IMR-90 (cell line): Measurements from ENCODE around the gene ABHD2. TPM values are rescaled to one million over a fixed set of nuclear protein-coding genes. Genes with fewer than 3 reads are reported as not detected.
A peak's percentile ranks its signal among the peaks of the same experiment; 100 is the strongest.

Experiments
- ATAC-seq: fragments of 200-7000 bp; cut with Tn5 transposase; 2 replicates; pipeline ENCODE4 v1.9.1; 2020; ENCODE audit warnings: low read depth, mild to moderate bottlenecking, moderate library complexity
- BruUV-seq: library from RNA; stranded (reverse); fragments of 400-500 nt; replicated peaks from 2 replicates; lab custom pipeline; 2021; lab: Mats Ljungman, UMichigan
- CTCF ChIA-PET: fragments of 300-600 bp; formaldehyde crosslinking; extraction: SDS; loops from one replicate; lab custom pipeline; 2021; ENCODE audit warnings: antibody characterized with exemption; lab: Yijun Ruan, JAX
- POLR2A ChIA-PET: fragments of 300-600 bp; sonication (Branson Sonifier 250); formaldehyde crosslinking; loops from one replicate; lab custom pipeline; 2022; ENCODE audit warnings: antibody characterized with exemption; ENCODE audit not compliant: unreplicated experiment; lab: Charles Lee
- DNase-seq: peaks from one replicate; pipeline ENCODE4 v3.0.0; 2013
- H2AFZ ChIP-seq: replicated peaks from 2 replicates; pipeline ENCODE3; 2013; ENCODE audit warnings: low read length, mild to moderate bottlenecking; ENCODE audit not compliant: poor library complexity
- H2AK5ac ChIP-seq: 2 replicates; pipeline ENCODE4 v1.6.1; 2013; ENCODE audit warnings: low read depth, low read length, inconsistent platforms
- H2AK9ac ChIP-seq: replicated peaks from 2 replicates; pipeline ENCODE3; 2013; ENCODE audit warnings: mild to moderate bottlenecking, low read depth, low read length, moderate library complexity; ENCODE audit not compliant: poor library complexity
- H2BK120ac ChIP-seq: 2 replicates; pipeline ENCODE4 v1.6.1; 2013; ENCODE audit warnings: low read depth, low read length, inconsistent platforms
- H2BK15ac ChIP-seq: 3 replicates; pipeline ENCODE4 v1.6.1; 2013; ENCODE audit warnings: low read depth, low read length, inconsistent platforms
- H2BK20ac ChIP-seq: 2 replicates; pipeline ENCODE4 v1.6.1; 2013; ENCODE audit warnings: low read depth, mild to moderate bottlenecking, inconsistent platforms, low read length, moderate library complexity
- H2BK5ac ChIP-seq: 2 replicates; pipeline ENCODE4 v1.6.1; 2013; ENCODE audit warnings: mild to moderate bottlenecking, low read depth, low read length, inconsistent platforms; ENCODE audit not compliant: poor library complexity, severe bottlenecking
- H3K14ac ChIP-seq: replicated peaks from 2 replicates; pipeline ENCODE4 v1.6.1; 2013; ENCODE audit warnings: low read depth, low read length, inconsistent platforms
- H3K18ac ChIP-seq: 2 replicates; pipeline ENCODE4 v1.6.1; 2013; ENCODE audit warnings: low read depth, low read length, control low read depth
- H3K23ac ChIP-seq: 2 replicates; pipeline ENCODE4 v1.6.1; 2013; ENCODE audit warnings: low read depth, low read length, inconsistent platforms
- H3K27ac ChIP-seq: 2 replicates; pipeline ENCODE4 v1.5.1; 2013; ENCODE audit warnings: mild to moderate bottlenecking, control low read depth, low read length; ENCODE audit not compliant: insufficient read depth
- H3K27me3 ChIP-seq: 2 replicates; pipeline ENCODE4 v1.6.1; 2013; ENCODE audit warnings: low read length; ENCODE audit not compliant: control insufficient read depth, insufficient read depth
- H3K36me3 ChIP-seq: 2 replicates; pipeline ENCODE4 v1.6.1; 2013; ENCODE audit warnings: low read length, mixed read lengths; ENCODE audit not compliant: control insufficient read depth, insufficient read depth
- H3K4ac ChIP-seq: 2 replicates; pipeline ENCODE4 v1.6.1; 2013; ENCODE audit warnings: low read depth, low read length, inconsistent platforms
- H3K4me1 ChIP-seq: 2 replicates; pipeline ENCODE4 v1.6.1; 2013; ENCODE audit warnings: low read length, mixed read lengths; ENCODE audit not compliant: control insufficient read depth, insufficient read depth
- H3K4me2 ChIP-seq: 2 replicates; pipeline ENCODE4 v1.6.1; 2013; ENCODE audit warnings: low read depth, mild to moderate bottlenecking, control low read depth, low read length, moderate library complexity
- H3K4me3 ChIP-seq: 2 replicates; pipeline ENCODE4 v1.5.1; 2013; ENCODE audit warnings: low read depth, mild to moderate bottlenecking, control low read depth, low read length, moderate library complexity; ENCODE audit not compliant: insufficient read depth
- H3K56ac ChIP-seq: 2 replicates; pipeline ENCODE4 v1.6.1; 2013; ENCODE audit warnings: low read length, inconsistent platforms; ENCODE audit not compliant: insufficient read depth; ENCODE audit errors: extremely low read depth
- H3K79me1 ChIP-seq, 2 experiments: 2 replicates each; pipeline ENCODE4 v1.6.1; 2013; ENCODE audit warnings: low read length in 2 of 2, inconsistent platforms in 1 of 2, low read depth in 1 of 2
- H3K9ac ChIP-seq: 2 replicates; pipeline ENCODE4 v1.6.1; 2013; ENCODE audit warnings: low read depth, low read length, control low read depth
- H3K9me1 ChIP-seq: 2 replicates; pipeline ENCODE4 v1.6.1; 2013; ENCODE audit warnings: low read length, inconsistent platforms; ENCODE audit not compliant: insufficient read depth
- H3K9me3 ChIP-seq: 2 replicates; pipeline ENCODE4 v1.6.1; 2013; ENCODE audit warnings: low read length; ENCODE audit not compliant: control insufficient read depth, insufficient read depth
- H4K20me1 ChIP-seq: 2 replicates; pipeline ENCODE4 v1.6.1; 2013; ENCODE audit warnings: low read length, inconsistent platforms; ENCODE audit not compliant: insufficient read depth
- H4K5ac ChIP-seq: 2 replicates; pipeline ENCODE4 v1.6.1; 2013; ENCODE audit warnings: mild to moderate bottlenecking, low read depth, low read length, control low read depth
- H4K8ac ChIP-seq, 2 experiments: 2 replicates each; pipeline ENCODE4 v1.6.1; 2013; ENCODE audit warnings: low read depth in 2 of 2, low read length in 2 of 2, control low read depth in 1 of 2, inconsistent platforms in 1 of 2
- H4K91ac ChIP-seq: 2 replicates; pipeline ENCODE4 v1.6.1; 2013; ENCODE audit warnings: low read depth, low read length, inconsistent platforms; ENCODE audit not compliant: insufficient read depth
- BHLHE40 ChIP-seq: fragments of 150-350 bp; IDR thresholded peaks from 2 replicates; pipeline ENCODE4 v1.6.1; 2016; ENCODE audit warnings: mild to moderate bottlenecking, low read depth, low read length
- CEBPB ChIP-seq: IDR thresholded peaks from 2 replicates; pipeline ENCODE4 v1.6.1; 2012; ENCODE audit warnings: low read depth, low read length, improper control_type of control experiment
- CHD1 ChIP-seq: IDR thresholded peaks from 2 replicates; pipeline ENCODE4 v1.6.1; 2012; ENCODE audit warnings: low read depth, low read length, improper control_type of control experiment
- FOS ChIP-seq: fragments of 150-350 bp; IDR thresholded peaks from 2 replicates; pipeline ENCODE4 v1.6.1; 2016; ENCODE audit warnings: low read depth, low read length
- MXI1 ChIP-seq: IDR thresholded peaks from 2 replicates; pipeline ENCODE4 v1.6.1; 2012; ENCODE audit warnings: low read depth, mild to moderate bottlenecking, low read length, moderate library complexity, borderline replicate concordance
- NFE2L2 ChIP-seq: fragments of 150-350 bp; IDR thresholded peaks from 2 replicates; pipeline ENCODE4 v1.6.1; 2016; ENCODE audit warnings: low read depth, mild to moderate bottlenecking, low read length
- RCOR1 ChIP-seq: IDR thresholded peaks from 2 replicates; pipeline ENCODE4 v1.6.1; 2012; ENCODE audit warnings: mild to moderate bottlenecking, low read length, improper control_type of control experiment; ENCODE audit not compliant: insufficient replicate concordance
- RFX5 ChIP-seq: IDR thresholded peaks from 2 replicates; pipeline ENCODE4 v1.8.0; 2012; ENCODE audit warnings: low read depth, mild to moderate bottlenecking, low read length, moderate library complexity
- SMC3 ChIP-seq: fragments of 150-350 bp; IDR thresholded peaks from 2 replicates; pipeline ENCODE4 v1.6.1; 2016; ENCODE audit warnings: low read depth, mild to moderate bottlenecking, antibody characterized with exemption, low read length, moderate library complexity
- WGBS, 2 experiments: methylation state at CpG; one replicate each; pipeline versions ENCODE4 v1.1.5 to v1.1.7; 2013; ENCODE audit warnings: missing lambda C conversion rate in 2 of 2; ENCODE audit not compliant: insufficient read length in 1 of 2; ENCODE audit errors: extremely low coverage in 2 of 2; 5-methylcytosine and 5-hydroxymethylcytosine counted together
- dilution Hi-C: fragments of 300-500 bp; cut with HindIII; formaldehyde crosslinking; loops from one replicate; pipeline ENCODE4 v1.14.3; 2018; ENCODE audit warnings: low sequenced_read_pairs; ENCODE audit not compliant: unreplicated experiment
- in situ Hi-C: fragments of 300-500 bp; cut with MboI; formaldehyde crosslinking; loops from 3 replicates; pipeline ENCODE4 v1.14.3; 2019; ENCODE audit warnings: low sequenced_read_pairs, inconsistent platforms, mixed read lengths
- intact Hi-C: fragments of 100-400 bp; cut with micrococcal nuclease; formaldehyde crosslinking; loops from 2 replicates; pipeline ENCODE4 v1.10.0; 2022
- polyA plus RNA-seq, 3 experiments: library from polyadenylated mRNA; depleted of rRNA; stranded (reverse); fragments of >200 nt; gene quantifications; 2 replicates each; pipeline ENCODE4 v1.2.3, GENCODE V29; 2012; ENCODE audit warnings: low replicate concordance in 1 of 3
- total RNA-seq: library from RNA; depleted of rRNA; stranded (reverse); fragments of >200 nt; gene quantifications from 2 replicates; pipeline ENCODE4 v1.2.3, GENCODE V29; 2012
- TF ChIP-seq, protein P1 (sequence below): conservative IDR thresholded peaks from 2 replicates; pipeline ENCODE4 v1.5.1; 2012; ENCODE audit warnings: mild to moderate bottlenecking, low read depth, low read length, improper control_type of control experiment
- TF ChIP-seq, protein P2 (sequence below): fragments of 150-350 bp; IDR thresholded peaks from 2 replicates; pipeline ENCODE4 v1.6.1; 2016; ENCODE audit warnings: low read depth, mild to moderate bottlenecking, low read length, moderate library complexity, borderline replicate concordance
- TF ChIP-seq, protein P3 (sequence below): fragments of 150-350 bp; IDR thresholded peaks from 2 replicates; pipeline ENCODE4 v1.6.1; 2017; ENCODE audit warnings: mild to moderate bottlenecking, antibody characterized with exemption, low read length, low read depth

Gene ABHD2
- total and polyA plus RNA-seq, 2 of the 4 experiments (the other 2 are of a cell fraction): 31.2 to 62.9 TPM

DNA sequence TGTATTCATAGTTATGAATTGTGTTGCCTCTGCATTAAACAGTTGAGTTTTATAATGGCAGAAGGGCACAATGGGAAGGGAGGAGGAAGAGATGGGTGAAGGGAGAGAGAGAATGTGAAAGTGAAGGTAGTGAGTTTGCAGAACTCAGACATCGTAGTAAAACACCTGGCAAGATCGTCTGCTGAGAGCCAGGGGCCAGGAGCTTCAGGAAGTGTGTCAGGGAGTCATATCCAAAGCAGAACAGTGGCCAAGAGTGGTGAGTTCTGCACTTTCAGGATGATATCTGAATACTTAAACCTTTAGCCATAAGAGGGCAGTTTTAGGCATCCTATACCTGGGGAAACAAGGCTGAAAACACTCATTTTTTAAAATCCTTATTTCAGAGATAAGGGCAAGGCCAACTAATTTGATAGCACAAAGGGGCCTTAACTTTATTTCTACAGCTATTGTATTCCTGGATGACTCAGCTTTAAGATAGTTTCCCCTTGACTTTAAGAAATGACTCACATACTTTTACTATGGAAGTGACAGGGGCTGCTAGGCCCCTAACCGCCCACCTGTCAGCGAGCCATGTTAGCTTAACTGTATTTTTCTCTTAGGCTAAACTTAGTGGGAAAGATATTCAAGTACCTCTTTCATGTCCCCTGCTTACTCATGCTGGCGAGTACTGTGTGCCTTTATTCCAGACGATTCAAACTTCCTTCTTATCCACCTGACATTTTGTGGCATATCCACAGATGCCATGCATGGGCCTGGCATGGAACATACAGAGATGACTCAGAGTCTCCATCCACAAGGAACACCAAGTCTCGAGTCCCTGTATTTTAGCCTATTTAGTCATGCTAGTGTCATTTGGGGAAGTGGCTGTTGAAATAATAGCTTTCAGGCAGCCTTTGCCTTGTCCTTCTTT lies 79.3 kb downstream of the ABHD2 start:
- ChIA-PET POLR2A (no interaction called here), CTCF (interaction anchor here (0.5 to 1.6 kb wide), 4 partner anchors 30 to 124 kb away, joined by 3 to 4 read pairs (median 3); no protein-coding TSS in a partner anchor)
- no peaks in the 10 kb centered on the region; the same call in 1 of the 2 replicates for H3K36me3 ChIP-seq
- H2AK9ac ChIP-seq: peak overlapping the region; percentile 44
- dilution Hi-C loops (no loop called here), in situ Hi-C loops (loop anchor here (25.0 kb wide), 1 partner anchor 505 kb away; no protein-coding TSS in a partner anchor), intact Hi-C loops (no loop called here)
- no peak overlapping the region for H3K56ac ChIP-seq
- peaks cover 14 to 35% of the 10 kb centered on the region in 2 experiments for H3K79me1 ChIP-seq
- DNase-seq: peak; percentile 65
- no peak overlapping the region for H3K4me3 ChIP-seq
- peak overlapping the region; percentile 2; the same call in 1 of the 3 replicates for H2BK15ac ChIP-seq
- H3K9me3 ChIP-seq: no peaks in the 10 kb centered on the region
- H3K4ac ChIP-seq: peak overlapping the region; percentile 30
- no peak overlapping the region for H4K5ac ChIP-seq
- peak overlapping the region; percentile 32 for H2BK5ac ChIP-seq
- H3K23ac ChIP-seq: no peak overlapping the region
- H2AFZ ChIP-seq: peak overlapping the region; percentile 14
- peak overlapping the region; percentile 29; the same call in 1 of the 2 replicates for H2BK20ac ChIP-seq
- 54% methylated on average over 4 of the region's 7 CpGs; no CpG with 5 or more reads in 1 of the 2 experiments for WGBS, 2 experiments
- ATAC-seq: no peak
- peak overlapping the region; percentile 77 for H2BK120ac ChIP-seq
- TF ChIP-seq RCOR1 (no peak), CEBPB (no peak), NFE2L2 (peak; percentile 66), SMC3 (no peak), FOS (peak; percentile 48; the same call in 1 of the 2 replicates), MXI1 (no peak), RFX5 (no peak), CHD1 (no peak), BHLHE40 (no peak)
- TF ChIP-seq, protein P1, sequence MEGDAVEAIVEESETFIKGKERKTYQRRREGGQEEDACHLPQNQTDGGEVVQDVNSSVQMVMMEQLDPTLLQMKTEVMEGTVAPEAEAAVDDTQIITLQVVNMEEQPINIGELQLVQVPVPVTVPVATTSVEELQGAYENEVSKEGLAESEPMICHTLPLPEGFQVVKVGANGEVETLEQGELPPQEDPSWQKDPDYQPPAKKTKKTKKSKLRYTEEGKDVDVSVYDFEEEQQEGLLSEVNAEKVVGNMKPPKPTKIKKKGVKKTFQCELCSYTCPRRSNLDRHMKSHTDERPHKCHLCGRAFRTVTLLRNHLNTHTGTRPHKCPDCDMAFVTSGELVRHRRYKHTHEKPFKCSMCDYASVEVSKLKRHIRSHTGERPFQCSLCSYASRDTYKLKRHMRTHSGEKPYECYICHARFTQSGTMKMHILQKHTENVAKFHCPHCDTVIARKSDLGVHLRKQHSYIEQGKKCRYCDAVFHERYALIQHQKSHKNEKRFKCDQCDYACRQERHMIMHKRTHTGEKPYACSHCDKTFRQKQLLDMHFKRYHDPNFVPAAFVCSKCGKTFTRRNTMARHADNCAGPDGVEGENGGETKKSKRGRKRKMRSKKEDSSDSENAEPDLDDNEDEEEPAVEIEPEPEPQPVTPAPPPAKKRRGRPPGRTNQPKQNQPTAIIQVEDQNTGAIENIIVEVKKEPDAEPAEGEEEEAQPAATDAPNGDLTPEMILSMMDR: no peak
- TF ChIP-seq, protein P2, sequence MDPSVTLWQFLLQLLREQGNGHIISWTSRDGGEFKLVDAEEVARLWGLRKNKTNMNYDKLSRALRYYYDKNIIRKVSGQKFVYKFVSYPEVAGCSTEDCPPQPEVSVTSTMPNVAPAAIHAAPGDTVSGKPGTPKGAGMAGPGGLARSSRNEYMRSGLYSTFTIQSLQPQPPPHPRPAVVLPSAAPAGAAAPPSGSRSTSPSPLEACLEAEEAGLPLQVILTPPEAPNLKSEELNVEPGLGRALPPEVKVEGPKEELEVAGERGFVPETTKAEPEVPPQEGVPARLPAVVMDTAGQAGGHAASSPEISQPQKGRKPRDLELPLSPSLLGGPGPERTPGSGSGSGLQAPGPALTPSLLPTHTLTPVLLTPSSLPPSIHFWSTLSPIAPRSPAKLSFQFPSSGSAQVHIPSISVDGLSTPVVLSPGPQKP: no peak
- TF ChIP-seq, protein P3, sequence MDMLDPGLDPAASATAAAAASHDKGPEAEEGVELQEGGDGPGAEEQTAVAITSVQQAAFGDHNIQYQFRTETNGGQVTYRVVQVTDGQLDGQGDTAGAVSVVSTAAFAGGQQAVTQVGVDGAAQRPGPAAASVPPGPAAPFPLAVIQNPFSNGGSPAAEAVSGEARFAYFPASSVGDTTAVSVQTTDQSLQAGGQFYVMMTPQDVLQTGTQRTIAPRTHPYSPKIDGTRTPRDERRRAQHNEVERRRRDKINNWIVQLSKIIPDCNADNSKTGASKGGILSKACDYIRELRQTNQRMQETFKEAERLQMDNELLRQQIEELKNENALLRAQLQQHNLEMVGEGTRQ: no peak
- peak overlapping the region in 1 of 2 experiments; percentile 37; a peak in 2 of 4 replicates for H4K8ac ChIP-seq
- BruUV-seq: no TSS peak
- H4K91ac ChIP-seq: peak overlapping the region; percentile 53; the same call in 1 of the 2 replicates
- no peak overlapping the region for H3K4me2 ChIP-seq
- no peak overlapping the region for H3K18ac ChIP-seq
- no peaks in the 10 kb centered on the region for H4K20me1 ChIP-seq
- no peaks in the 10 kb centered on the region for H3K27me3 ChIP-seq
- H3K4me1 ChIP-seq: peaks cover 18% of the 10 kb centered on the region
- peaks cover 13% of the 10 kb centered on the region for H3K9me1 ChIP-seq
- no peak overlapping the region for H3K9ac ChIP-seq
- peak overlapping the region; percentile 55; the same call in 1 of the 2 replicates for H2AK5ac ChIP-seq
- peak overlapping the region; percentile 24; the same call in 1 of the 2 replicates for H3K14ac ChIP-seq
- 0 out of 2 replicates have a peak overlapping the region, but pooled peaks have one; percentile 17 for H3K27ac ChIP-seq
